DLD1 (cell line): ENCODE data around the gene TMEM169.
"Not testable (repeated sequence)": the region's sequence is repeated elsewhere in the genome, so short reads cannot be mapped to it uniquely, and the experiment has no call there.

Experiments used
- in situ Hi-C: cut with HindIII; loops from 2 replicates; pipeline ENCODE4 v1.10.0; 2017; ENCODE audit warnings: low sequenced_read_pairs

TMEM169 gene

GRCh38 chr2:216126943-216127342, 45.2 kb downstream of the TMEM169 start:
- in situ Hi-C loops = no loop called here

GRCh38 chr2:216130346-216130971, 48.7 kb downstream of the TMEM169 start:
- in situ Hi-C loops = no loop called here

- in situ Hi-C loops = no loop called here
These were observed 49.6 kb downstream of the TMEM169 start for GRCh38 chr2:216131175-216131926.

GRCh38 chr2:216132585-216132984, 50.9 kb downstream of the TMEM169 start:
- in situ Hi-C loops = no loop called here

GRCh38 chr2:216133397-216133796, 51.7 kb downstream of the TMEM169 start:
- in situ Hi-C loops = no loop called here

- in situ Hi-C loops = no loop called here
These were observed 53.3 kb downstream of the TMEM169 start for GRCh38 chr2:216134958-216135541.

- in situ Hi-C loops = no loop called here
These were observed 58.2 kb downstream of the TMEM169 start for GRCh38 chr2:216139884-216140283.

- in situ Hi-C loops = not testable (repeated sequence)
These were observed 59.8 kb downstream of the TMEM169 start for GRCh38 chr2:216141516-216141915.

- in situ Hi-C loops = no loop called here
These were observed 60.8 kb downstream of the TMEM169 start for GRCh38 chr2:216142540-216142939.

GRCh38 chr2:216144372-216144771, 62.7 kb downstream of the TMEM169 start:
- in situ Hi-C loops = no loop called here

GRCh38 chr2:216144857-216145256, 63.1 kb downstream of the TMEM169 start:
- in situ Hi-C loops = no loop called here

- in situ Hi-C loops = no loop called here
These were observed 64.9 kb downstream of the TMEM169 start for GRCh38 chr2:216146573-216146972.

- in situ Hi-C loops = no loop called here
These were observed 65.7 kb downstream of the TMEM169 start for GRCh38 chr2:216147172-216148131.

GRCh38 chr2:216148983-216149382, 67.3 kb downstream of the TMEM169 start:
- in situ Hi-C loops = no loop called here

GRCh38 chr2:216149741-216150140, 68.0 kb downstream of the TMEM169 start:
- in situ Hi-C loops = no loop called here

- in situ Hi-C loops = no loop called here
These were observed 69.8 kb downstream of the TMEM169 start for GRCh38 chr2:216151313-216152025.
